ENCODE measurements around the gene SIRPB2. TPM values are rescaled to one million over a fixed set of nuclear protein-coding genes. Genes with fewer than 3 reads are reported as not detected.

Gene SIRPB2
- total and polyA plus RNA-seq, 4 donors = 0.99 to 4.4 (median 2.2) TPM

DNA sequence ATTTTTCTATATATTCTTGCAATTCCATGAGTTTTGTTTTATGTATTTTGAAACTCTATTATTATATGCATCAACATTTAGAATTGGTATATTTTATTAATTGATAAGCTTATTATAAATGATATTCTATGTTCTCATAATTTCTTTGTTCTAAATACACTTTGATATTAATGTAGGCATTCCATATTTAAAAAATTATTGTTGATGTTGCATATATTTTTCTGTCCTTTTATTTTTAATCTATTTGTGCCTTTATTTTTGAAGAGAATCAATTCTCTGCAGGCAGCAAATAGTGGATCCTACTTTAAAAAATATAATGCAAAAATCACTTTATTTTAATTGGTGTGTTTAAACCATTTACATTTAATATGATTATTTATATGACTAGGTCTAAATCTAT is 36.7 kb upstream of the SIRPB2 start:
- Histone ChIP-seq H3K27ac (ENCODE audit: low read depth in 1 of 2, low read length in 2 of 2) (no peak overlapping the region), H3K4me3 (ENCODE audit: low read depth in 1 of 3, low read length in 3 of 3) (no peak overlapping the region), H3K4me1 (ENCODE audit: control insufficient read depth in 4 of 4, insufficient read depth in 4 of 4, low read length in 3 of 4) (no peaks in the 10 kb centered on the region), H3K9ac (ENCODE audit: low read depth in 1 of 2, low read length in 2 of 2) (no peak overlapping the region), H3K36me3 (ENCODE audit: control insufficient read depth in 4 of 4, insufficient read depth in 3 of 4, low read depth in 1 of 4, low read length in 3 of 4) (no peaks in the 10 kb centered on the region), H3K9me3 (ENCODE audit: control insufficient read depth in 4 of 4, low read length in 3 of 4) (no peaks in the 10 kb centered on the region), H3K27me3 (ENCODE audit: control insufficient read depth in 4 of 4, insufficient read depth in 4 of 4, low read length in 3 of 4) (peaks cover 0 to 7% (median 0%) of the 10 kb centered on the region in 4 donors)
- no peak for TF ChIP-seq YY1 (IDR thresholded peaks at IDR 0.05)
- no peak for DNase-seq (ENCODE audit: low spot score)

GRCh38 chr20:1526896-1527295 is 35.7 kb upstream of the SIRPB2 start:
- H3K9ac ChIP-seq (ENCODE audit: low read depth in 1 of 2, low read length in 2 of 2) = no peak overlapping the region
- H3K4me1 ChIP-seq (ENCODE audit: control insufficient read depth in 4 of 4, insufficient read depth in 4 of 4, low read length in 3 of 4) = no peaks in the 10 kb centered on the region
- no peak for DNase-seq (ENCODE audit: low spot score)
- H3K27me3 ChIP-seq (ENCODE audit: control insufficient read depth in 4 of 4, insufficient read depth in 4 of 4, low read length in 3 of 4) = peaks cover 0 to 7% (median 0%) of the 10 kb centered on the region in 4 donors
- no peaks in the 10 kb centered on the region for H3K36me3 ChIP-seq (ENCODE audit: control insufficient read depth in 4 of 4, insufficient read depth in 3 of 4, low read depth in 1 of 4, low read length in 3 of 4)
- no peaks in the 10 kb centered on the region for H3K9me3 ChIP-seq (ENCODE audit: control insufficient read depth in 4 of 4, low read length in 3 of 4)
- H3K27ac ChIP-seq (ENCODE audit: low read depth in 1 of 2, low read length in 2 of 2) = no peak overlapping the region
- H3K4me3 ChIP-seq (ENCODE audit: low read depth in 1 of 3, low read length in 3 of 3) = no peak overlapping the region
- TF ChIP-seq, protein P1, sequence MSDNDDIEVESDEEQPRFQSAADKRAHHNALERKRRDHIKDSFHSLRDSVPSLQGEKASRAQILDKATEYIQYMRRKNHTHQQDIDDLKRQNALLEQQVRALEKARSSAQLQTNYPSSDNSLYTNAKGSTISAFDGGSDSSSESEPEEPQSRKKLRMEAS (IDR thresholded peaks at IDR 0.05) = no peak
- TF ChIP-seq REST (IDR thresholded peaks at IDR 0.05) (no peak), TAF1 (conservative IDR thresholded peaks at IDR 0.05) (no peak), EGR1 (IDR thresholded peaks at IDR 0.05; ENCODE audit: low read depth in 2 of 2) (no peak), FOXA1 (IDR thresholded peaks at IDR 0.05) (no peak), FOXA2 (IDR thresholded peaks at IDR 0.05) (no peak)

- Histone ChIP-seq H3K9ac (ENCODE audit: low read depth in 1 of 2, low read length in 2 of 2) (no peak overlapping the region), H3K27ac (ENCODE audit: low read depth in 1 of 2, low read length in 2 of 2) (no peak overlapping the region), H3K4me3 (ENCODE audit: low read depth in 1 of 3, low read length in 3 of 3) (no peak overlapping the region), H3K4me1 (ENCODE audit: control insufficient read depth in 4 of 4, insufficient read depth in 4 of 4, low read length in 3 of 4) (no peaks in the 10 kb centered on the region), H3K36me3 (ENCODE audit: control insufficient read depth in 4 of 4, insufficient read depth in 3 of 4, low read depth in 1 of 4, low read length in 3 of 4) (no peaks in the 10 kb centered on the region), H3K9me3 (ENCODE audit: control insufficient read depth in 4 of 4, low read length in 3 of 4) (no peaks in the 10 kb centered on the region), H3K27me3 (ENCODE audit: control insufficient read depth in 4 of 4, insufficient read depth in 4 of 4, low read length in 3 of 4) (peaks cover 0 to 7% (median 0%) of the 10 kb centered on the region in 4 donors)
- no peak for DNase-seq (ENCODE audit: low spot score)
- WGBS = 71% methylated on average over 1 of the region's 1 CpG
- TF ChIP-seq RXRA (IDR thresholded peaks at IDR 0.05) (no peak), SP1 (IDR thresholded peaks at IDR 0.05) (no peak), FOXA1 (IDR thresholded peaks at IDR 0.05) (no peak), JUND (IDR thresholded peaks at IDR 0.05) (no peak), REST (IDR thresholded peaks at IDR 0.05) (no peak), RAD21 (IDR thresholded peaks at IDR 0.05) (no peak), GABPA (IDR thresholded peaks at IDR 0.05 in 1 of 2, conservative IDR thresholded peaks at IDR 0.05 in 1 of 2) (no peak), HNF4A (conservative IDR thresholded peaks at IDR 0.05) (no peak), EGR1 (IDR thresholded peaks at IDR 0.05; ENCODE audit: low read depth in 2 of 2) (no peak), NR2F2 (IDR thresholded peaks at IDR 0.05) (no peak), FOXA2 (IDR thresholded peaks at IDR 0.05) (no peak)
- TF ChIP-seq, protein P2, sequence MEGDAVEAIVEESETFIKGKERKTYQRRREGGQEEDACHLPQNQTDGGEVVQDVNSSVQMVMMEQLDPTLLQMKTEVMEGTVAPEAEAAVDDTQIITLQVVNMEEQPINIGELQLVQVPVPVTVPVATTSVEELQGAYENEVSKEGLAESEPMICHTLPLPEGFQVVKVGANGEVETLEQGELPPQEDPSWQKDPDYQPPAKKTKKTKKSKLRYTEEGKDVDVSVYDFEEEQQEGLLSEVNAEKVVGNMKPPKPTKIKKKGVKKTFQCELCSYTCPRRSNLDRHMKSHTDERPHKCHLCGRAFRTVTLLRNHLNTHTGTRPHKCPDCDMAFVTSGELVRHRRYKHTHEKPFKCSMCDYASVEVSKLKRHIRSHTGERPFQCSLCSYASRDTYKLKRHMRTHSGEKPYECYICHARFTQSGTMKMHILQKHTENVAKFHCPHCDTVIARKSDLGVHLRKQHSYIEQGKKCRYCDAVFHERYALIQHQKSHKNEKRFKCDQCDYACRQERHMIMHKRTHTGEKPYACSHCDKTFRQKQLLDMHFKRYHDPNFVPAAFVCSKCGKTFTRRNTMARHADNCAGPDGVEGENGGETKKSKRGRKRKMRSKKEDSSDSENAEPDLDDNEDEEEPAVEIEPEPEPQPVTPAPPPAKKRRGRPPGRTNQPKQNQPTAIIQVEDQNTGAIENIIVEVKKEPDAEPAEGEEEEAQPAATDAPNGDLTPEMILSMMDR (IDR thresholded peaks at IDR 0.05; ENCODE audit: low read depth, low read length, missing input control) = no peak
- TF ChIP-seq, protein P1 (IDR thresholded peaks at IDR 0.05) = no peak
- TF ChIP-seq, protein P3, sequence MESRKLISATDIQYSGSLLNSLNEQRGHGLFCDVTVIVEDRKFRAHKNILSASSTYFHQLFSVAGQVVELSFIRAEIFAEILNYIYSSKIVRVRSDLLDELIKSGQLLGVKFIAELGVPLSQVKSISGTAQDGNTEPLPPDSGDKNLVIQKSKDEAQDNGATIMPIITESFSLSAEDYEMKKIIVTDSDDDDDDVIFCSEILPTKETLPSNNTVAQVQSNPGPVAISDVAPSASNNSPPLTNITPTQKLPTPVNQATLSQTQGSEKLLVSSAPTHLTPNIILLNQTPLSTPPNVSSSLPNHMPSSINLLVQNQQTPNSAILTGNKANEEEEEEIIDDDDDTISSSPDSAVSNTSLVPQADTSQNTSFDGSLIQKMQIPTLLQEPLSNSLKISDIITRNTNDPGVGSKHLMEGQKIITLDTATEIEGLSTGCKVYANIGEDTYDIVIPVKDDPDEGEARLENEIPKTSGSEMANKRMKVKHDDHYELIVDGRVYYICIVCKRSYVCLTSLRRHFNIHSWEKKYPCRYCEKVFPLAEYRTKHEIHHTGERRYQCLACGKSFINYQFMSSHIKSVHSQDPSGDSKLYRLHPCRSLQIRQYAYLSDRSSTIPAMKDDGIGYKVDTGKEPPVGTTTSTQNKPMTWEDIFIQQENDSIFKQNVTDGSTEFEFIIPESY (IDR thresholded peaks at IDR 0.05) = no peak
- TF ChIP-seq, protein P4, sequence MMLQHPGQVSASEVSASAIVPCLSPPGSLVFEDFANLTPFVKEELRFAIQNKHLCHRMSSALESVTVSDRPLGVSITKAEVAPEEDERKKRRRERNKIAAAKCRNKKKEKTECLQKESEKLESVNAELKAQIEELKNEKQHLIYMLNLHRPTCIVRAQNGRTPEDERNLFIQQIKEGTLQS (IDR thresholded peaks at IDR 0.05) = no peak
Observed at GRCh38 chr20:1526310-1526709, 35.1 kb upstream of the SIRPB2 start.
